B cell (primary cell): Measurements from ENCODE around the gene CALML5. TPM values are rescaled to one million over a fixed set of nuclear protein-coding genes. Genes with fewer than 3 reads are reported as not detected.
"Not testable (repeated sequence)": the region's sequence is repeated elsewhere in the genome, so short reads cannot be mapped to it uniquely, and the experiment has no call there.

Experiments used
- ATAC-seq: fragments of 200-7000 bp; cut with Tn5 transposase; one replicate; pipeline ENCODE4 v1.10.0; 2021; ENCODE audit warnings: low read depth, mild to moderate bottlenecking, moderate number of reproducible peaks, moderate library complexity
- CTCF ChIA-PET: fragments of 350-600 bp; sonication (Branson Sonifier 250); formaldehyde crosslinking; loops from one replicate; lab custom pipeline; 2021; ENCODE audit warnings: antibody characterized with exemption, inconsistent platforms; lab: Charles Lee
- POLR2A ChIA-PET: fragments of 350-600 bp; sonication (Branson Sonifier 250); formaldehyde crosslinking; loops from one replicate; lab custom pipeline; 2021; ENCODE audit warnings: antibody characterized with exemption; lab: Charles Lee
- DNase-seq: peaks from one replicate; pipeline ENCODE4 v3.0.0; 2013
- H2AFZ ChIP-seq: 2 replicates; pipeline ENCODE4 v1.6.1; 2012; ENCODE audit warnings: mild to moderate bottlenecking, low read depth, low read length; ENCODE audit not compliant: insufficient read depth, poor library complexity, severe bottlenecking
- H3K27ac ChIP-seq, 2 donors: 1 replicate in 1 of 2; 2 replicates in 1 of 2; pipeline ENCODE4 v1.5.1; 2012 to 2013; ENCODE audit warnings: low read length in 2 of 2, mild to moderate bottlenecking in 2 of 2, moderate library complexity in 1 of 2
- H3K27me3 ChIP-seq, 4 experiments: fragments of 200-600 bp in 1 of 4; sonication (generic) in 1 of 4; replicated peaks in 1 of 4; 1 replicate in 2 of 4; 2 replicates in 2 of 4; pipeline versions ENCODE4 v1.6.1 to v1.7.0; 2013 to 2016; ENCODE audit warnings: low read length in 3 of 4, mild to moderate bottlenecking in 2 of 4, mixed read lengths in 1 of 4, moderate library complexity in 1 of 4; ENCODE audit not compliant: insufficient read depth in 4 of 4, control insufficient read depth in 3 of 4; ENCODE audit errors: control extremely low read depth in 1 of 4
- H3K36me3 ChIP-seq, 2 experiments: replicated peaks in 1 of 2; 1 replicate in 1 of 2; 2 replicates in 1 of 2; pipeline versions ENCODE4 v1.6.1 to v1.7.1; 2013; ENCODE audit warnings: low read length in 1 of 2; ENCODE audit not compliant: insufficient read depth in 2 of 2, control insufficient read depth in 1 of 2; ENCODE audit errors: control extremely low read depth in 1 of 2, extremely low read depth in 1 of 2
- H3K4me1 ChIP-seq, 2 donors: fragments of 200-600 bp in 1 of 2; sonication (generic) in 1 of 2; 1 replicate in 1 of 2; 2 replicates in 1 of 2; pipeline versions ENCODE4 v1.5.1 to v1.6.1; 2013 to 2017; ENCODE audit warnings: low read length in 2 of 2; ENCODE audit not compliant: control insufficient read depth in 2 of 2, insufficient read depth in 2 of 2
- H3K4me2 ChIP-seq: replicated peaks from 2 replicates; pipeline ENCODE3; 2012; ENCODE audit warnings: mild to moderate bottlenecking, low read depth, low read length; ENCODE audit not compliant: poor library complexity, severe bottlenecking
- H3K4me3 ChIP-seq, 5 experiments: fragments of 200-600 bp in 1 of 5; sonication (generic) in 1 of 5; 1 replicate in 3 of 5; 2 replicates in 2 of 5; pipeline versions ENCODE4 v1.5.1 to v1.7.0; 2011 to 2016; ENCODE audit warnings: low read length in 4 of 5, mild to moderate bottlenecking in 4 of 5, low read depth in 2 of 5, control low read depth in 1 of 5, moderate library complexity in 1 of 5; ENCODE audit not compliant: insufficient read depth in 1 of 5; ENCODE audit errors: control extremely low read depth in 1 of 5, extremely low read depth in 1 of 5
- H3K79me2 ChIP-seq: fragments of 200-600 bp; sonication (generic); one replicate; pipeline ENCODE4 v1.6.0; 2016; ENCODE audit warnings: low read length; ENCODE audit not compliant: control insufficient read depth, insufficient read depth
- H3K9ac ChIP-seq: fragments of 200-600 bp; sonication (generic); 2 replicates; pipeline ENCODE4 v1.6.1; 2017; ENCODE audit warnings: mild to moderate bottlenecking, low read length, moderate library complexity
- H3K9me3 ChIP-seq, 3 donors: one replicate each; pipeline versions ENCODE4 v1.6.1 to v1.7.1; 2013; ENCODE audit warnings: low read length in 2 of 3; ENCODE audit not compliant: control insufficient read depth in 2 of 3, insufficient read depth in 1 of 3; ENCODE audit errors: control extremely low read depth in 1 of 3
- H4K20me1 ChIP-seq: 2 replicates; pipeline ENCODE4 v1.6.0; 2012; ENCODE audit warnings: mild to moderate bottlenecking, low read length; ENCODE audit not compliant: insufficient read depth, control insufficient read depth, poor library complexity, severe bottlenecking
- H3K27ac Mint-ChIP-seq: one replicate; pipeline ENCODE4 v1.8.0; 2021; ENCODE audit warnings: mixed read lengths
- H3K27me3 Mint-ChIP-seq: one replicate; pipeline ENCODE4 v1.8.0; 2021; ENCODE audit warnings: mixed read lengths
- H3K4me1 Mint-ChIP-seq: one replicate; pipeline ENCODE4 v1.8.0; 2021; ENCODE audit warnings: mixed read lengths
- H3K4me3 Mint-ChIP-seq: one replicate; pipeline ENCODE4 v1.8.0; 2021; ENCODE audit warnings: mixed read lengths
- H3K9me3 Mint-ChIP-seq: one replicate; pipeline ENCODE4 v1.8.0; 2022; ENCODE audit warnings: mixed read lengths; ENCODE audit not compliant: insufficient read depth
- WGBS: methylation state at CpG from one replicate; pipeline ENCODE4 v1.1.5; 2013; ENCODE audit warnings: missing lambda C conversion rate; ENCODE audit not compliant: insufficient coverage; 5-methylcytosine and 5-hydroxymethylcytosine counted together
- intact Hi-C: fragments of 100-400 bp; cut with micrococcal nuclease; formaldehyde crosslinking; loops from one replicate; pipeline ENCODE4 v1.10.0; 2022
- polyA plus RNA-seq: library from polyadenylated mRNA; depleted of rRNA; stranded (reverse); fragments of >200 nt; gene quantifications from 2 replicates; pipeline ENCODE4 v1.2.3, GENCODE V29; 2012
- total RNA-seq, 2 donors: library from RNA; stranded (reverse); fragments of 120-200 nt in 1 of 2; gene quantifications; 1 replicate in 1 of 2; 2 replicates in 1 of 2; pipeline versions ENCODE4 v1.2.3 to v1.2.4, GENCODE V29; 2013 to 2022

CALML5 gene
- total and polyA plus RNA-seq, 2 donors (not counting 1 experiment from before 2014, with no cell fraction given) = not detected

DNA sequence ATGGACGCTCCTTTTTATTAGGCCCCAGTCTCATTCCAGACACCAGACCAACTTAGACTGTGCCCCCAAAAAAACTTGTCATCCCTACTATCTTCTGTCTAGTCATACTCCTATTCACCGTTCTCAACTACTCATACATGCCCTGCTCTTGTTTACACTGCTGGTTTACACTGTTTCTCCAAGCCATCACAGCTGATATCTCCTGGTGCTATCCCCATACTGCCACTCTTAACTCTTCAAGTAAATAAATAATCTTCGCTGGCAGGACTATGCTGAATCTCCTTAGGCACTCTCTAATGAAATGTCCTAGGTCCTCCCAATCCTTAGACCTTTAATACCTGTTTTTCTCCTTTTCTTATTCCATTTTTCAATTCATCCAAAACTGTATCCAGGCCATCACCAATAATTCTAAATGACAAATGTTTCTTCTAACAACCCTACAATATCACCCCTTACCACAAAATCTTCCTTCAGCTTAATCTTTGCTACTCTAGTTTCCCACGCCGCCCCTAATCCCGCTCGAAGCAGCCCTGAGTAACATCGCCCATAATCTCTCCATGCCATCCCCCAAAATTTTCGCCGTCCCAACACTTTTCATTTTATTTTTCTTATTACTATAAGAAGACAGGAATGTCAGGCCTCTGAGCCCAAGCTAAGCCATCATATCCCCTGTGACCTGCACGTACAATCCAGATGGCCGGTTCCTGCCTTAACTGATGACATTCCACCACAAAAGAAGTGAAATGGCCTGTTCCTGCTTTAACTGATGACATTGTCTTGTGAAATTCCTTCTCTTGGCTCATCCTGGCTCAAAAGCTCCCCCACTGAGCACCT, 23.2 kb downstream of the CALML5 start:
- POLR2A ChIA-PET, CTCF ChIA-PET: not testable (repeated sequence)

GRCh38 chr10:5475088-5475487, 24.3 kb downstream of the CALML5 start:
- ATAC-seq, H3K4me2 ChIP-seq, H3K9me3 ChIP-seq, intact Hi-C loops, H3K79me2 ChIP-seq, H3K4me3 ChIP-seq, H3K36me3 ChIP-seq, H3K9ac ChIP-seq, H3K27ac ChIP-seq, H3K4me1 ChIP-seq, POLR2A ChIA-PET, H4K20me1 ChIP-seq, H3K4me3 Mint-ChIP-seq, H3K9me3 Mint-ChIP-seq, CTCF ChIA-PET, DNase-seq, H3K27me3 ChIP-seq, H3K27ac Mint-ChIP-seq, H2AFZ ChIP-seq, H3K4me1 Mint-ChIP-seq: not testable (repeated sequence)
- 90% methylated on average over 3 of the region's 8 CpGs for WGBS
- H3K27me3 Mint-ChIP-seq = peaks cover 12% of the 10 kb centered on the region

More for the DNA sequence above, 23.2 kb downstream of the CALML5 start:
- H3K4me3 Mint-ChIP-seq, DNase-seq, H3K4me3 ChIP-seq, H3K9me3 ChIP-seq, H3K27ac ChIP-seq, H2AFZ ChIP-seq, H3K9me3 Mint-ChIP-seq, intact Hi-C loops, ATAC-seq, H3K4me2 ChIP-seq, H3K36me3 ChIP-seq, H3K79me2 ChIP-seq, H3K27me3 ChIP-seq, H3K27ac Mint-ChIP-seq, H4K20me1 ChIP-seq, H3K9ac ChIP-seq, H3K4me1 ChIP-seq, H3K4me1 Mint-ChIP-seq: not testable (repeated sequence)
- WGBS = 94% methylated on average over 10 of the region's 12 CpGs
- peaks cover 12% of the 10 kb centered on the region for H3K27me3 Mint-ChIP-seq

GRCh38 chr10:5474642-5475041, 24.7 kb downstream of the CALML5 start:
- H3K36me3 ChIP-seq, H3K9me3 ChIP-seq, H3K27ac ChIP-seq, H2AFZ ChIP-seq, ATAC-seq, H3K4me2 ChIP-seq, intact Hi-C loops, H3K4me1 Mint-ChIP-seq, H3K79me2 ChIP-seq, H3K4me1 ChIP-seq, H3K9me3 Mint-ChIP-seq, H3K9ac ChIP-seq, H3K27me3 ChIP-seq, POLR2A ChIA-PET, H3K4me3 Mint-ChIP-seq, H3K27ac Mint-ChIP-seq, CTCF ChIA-PET, H4K20me1 ChIP-seq, DNase-seq, H3K4me3 ChIP-seq: not testable (repeated sequence)
- H3K27me3 Mint-ChIP-seq = peaks cover 12% of the 10 kb centered on the region
- 99% methylated on average over 4 of the region's 4 CpGs for WGBS
